Caco-2 (cell line): ENCODE results near the gene CLSTN2. TPM values are rescaled to one million over a fixed set of nuclear protein-coding genes. Genes with fewer than 3 reads are reported as not detected.

ENCODE experiments used
- BruUV-seq: library from RNA; stranded (reverse); fragments of 400-500 nt; replicated peaks from 2 replicates; lab custom pipeline; 2021; lab: Mats Ljungman, UMichigan
- CTCF ChIA-PET: fragments of 300-600 bp; sonication (Branson Sonifier 250); formaldehyde crosslinking; loops from one replicate; lab custom pipeline; 2022; ENCODE audit warnings: antibody characterized with exemption; lab: Charles Lee
- POLR2A ChIA-PET: fragments of 300-600 bp; sonication (Branson Sonifier 250); formaldehyde crosslinking; loops from one replicate; lab custom pipeline; 2022; ENCODE audit warnings: antibody characterized with exemption; lab: Charles Lee
- DNase-seq, 2 experiments: peaks; one replicate each; pipeline versions ENCODE4 v3.0.0 to v3.0.0-alpha.2; 2020 to 2022
- H3K27me3 ChIP-seq: replicated peaks from 2 replicates; pipeline ENCODE4 v1.6.0; 2011; ENCODE audit warnings: low read length; ENCODE audit not compliant: control insufficient read depth, insufficient read depth
- H3K36me3 ChIP-seq: 2 replicates; pipeline ENCODE4 v1.5.1; 2011; ENCODE audit warnings: low read length; ENCODE audit not compliant: control insufficient read depth, insufficient read depth
- H3K4me1 ChIP-seq: fragments of 250-450 bp; sonication (Bioruptor Pico); 2 replicates; pipeline ENCODE4 v1.5.1; 2020; ENCODE audit warnings: mild to moderate bottlenecking
- H3K4me3 ChIP-seq: 2 replicates; pipeline ENCODE4 v1.5.1; 2011; ENCODE audit warnings: low read depth, mild to moderate bottlenecking, control low read depth, low read length
- H3K9me3 ChIP-seq: fragments of 250-450 bp; sonication (Bioruptor Pico); 2 replicates; pipeline ENCODE4 v1.5.1; 2020; ENCODE audit warnings: mild to moderate bottlenecking, moderate library complexity
- H3K27ac Mint-ChIP-seq: one replicate; pipeline ENCODE4 v1.8.0; 2022; ENCODE audit warnings: mixed read lengths; ENCODE audit not compliant: unreplicated experiment
- H3K27me3 Mint-ChIP-seq: one replicate; pipeline ENCODE4 v1.8.0; 2022; ENCODE audit warnings: mixed read lengths; ENCODE audit not compliant: insufficient read depth, unreplicated experiment
- H3K36me3 Mint-ChIP-seq: one replicate; pipeline ENCODE4 v1.8.0; 2022; ENCODE audit warnings: mild to moderate bottlenecking, mixed read lengths; ENCODE audit not compliant: insufficient read depth, unreplicated experiment
- H3K4me1 Mint-ChIP-seq: one replicate; pipeline ENCODE4 v1.8.0; 2022; ENCODE audit warnings: low read depth, mixed read lengths; ENCODE audit not compliant: unreplicated experiment
- H3K4me3 Mint-ChIP-seq: one replicate; pipeline ENCODE4 v1.8.0; 2022; ENCODE audit warnings: mild to moderate bottlenecking, moderate library complexity, mixed read lengths; ENCODE audit not compliant: unreplicated experiment
- H3K9me3 Mint-ChIP-seq: one replicate; pipeline ENCODE4 v1.8.0; 2022; ENCODE audit warnings: mixed read lengths; ENCODE audit not compliant: unreplicated experiment
- CTCF ChIP-seq, 2 experiments: fragments of 200-600 bp in 1 of 2; IDR thresholded peaks; 1 replicate in 1 of 2; 2 replicates in 1 of 2; pipeline versions ENCODE4 v1.5.1 to v1.8.0; 2011 to 2022; ENCODE audit warnings: antibody characterized with exemption in 1 of 2, control low read depth in 1 of 2, inconsistent platforms in 1 of 2, low read depth in 1 of 2, low read length in 1 of 2, mild to moderate bottlenecking in 1 of 2, moderate library complexity in 1 of 2; ENCODE audit not compliant: insufficient read depth in 1 of 2, severe bottlenecking in 1 of 2, unreplicated experiment in 1 of 2
- intact Hi-C: fragments of 100-400 bp; cut with micrococcal nuclease; formaldehyde crosslinking; loops from one replicate; pipeline ENCODE4 v1.10.0; 2022; ENCODE audit not compliant: unreplicated experiment
- total RNA-seq: library from RNA; stranded (reverse); gene quantifications from 2 replicates; pipeline ENCODE4 v1.2.3, GENCODE V29; 2022

The CLSTN2 gene
- total RNA-seq, 1 experiment from 2014 or later = 26.1 TPM

GRCh38 chr3:140355481-140355880 lies 420.5 kb downstream of the CLSTN2 start:
- Mint-ChIP-seq H3K27ac (no peak overlapping the region), H3K36me3 (no peaks in the 10 kb centered on the region), H3K4me3 (no peak overlapping the region), H3K4me1 (no peaks in the 10 kb centered on the region), H3K9me3 (no peaks in the 10 kb centered on the region), H3K27me3 (no peaks in the 10 kb centered on the region)
- ChIA-PET POLR2A (no interaction called here), CTCF (no interaction called here)
- Histone ChIP-seq H3K4me3 (no peak overlapping the region), H3K4me1 (no peaks in the 10 kb centered on the region), H3K36me3 (no peaks in the 10 kb centered on the region), H3K27me3 (no peaks in the 10 kb centered on the region), H3K9me3 (no peaks in the 10 kb centered on the region)
- no TSS peak for BruUV-seq
- intact Hi-C loops = no loop called here
- TF ChIP-seq CTCF (IDR thresholded peaks at IDR 0.05; ENCODE audit: insufficient read depth in 1 of 2, low read depth in 1 of 2, low read length in 1 of 2, severe bottlenecking in 1 of 2, unreplicated experiment in 1 of 2) = no peak
- no peak for DNase-seq

GRCh38 chr3:140358686-140359085 lies 423.7 kb downstream of the CLSTN2 start:
- Mint-ChIP-seq H3K9me3 (no peaks in the 10 kb centered on the region), H3K4me1 (no peaks in the 10 kb centered on the region), H3K36me3 (no peaks in the 10 kb centered on the region), H3K27ac (no peak overlapping the region), H3K4me3 (no peak overlapping the region), H3K27me3 (no peaks in the 10 kb centered on the region)
- H3K9me3 ChIP-seq = no peaks in the 10 kb centered on the region
- DNase-seq = no peak
- H3K4me1 ChIP-seq = no peaks in the 10 kb centered on the region
- POLR2A ChIA-PET = no interaction called here
- intact Hi-C loops = no loop called here
- no TSS peak for BruUV-seq
- TF ChIP-seq CTCF (IDR thresholded peaks at IDR 0.05; ENCODE audit: insufficient read depth in 1 of 2, low read depth in 1 of 2, low read length in 1 of 2, severe bottlenecking in 1 of 2, unreplicated experiment in 1 of 2) = no peak
- H3K27me3 ChIP-seq = no peaks in the 10 kb centered on the region
- CTCF ChIA-PET = no interaction called here
- no peak overlapping the region for H3K4me3 ChIP-seq
- no peaks in the 10 kb centered on the region for H3K36me3 ChIP-seq

GRCh38 chr3:140359233-140359995 lies 424.4 kb downstream of the CLSTN2 start:
- no TSS peak for BruUV-seq
- CTCF ChIA-PET = no interaction called here

More at GRCh38 chr3:140359233-140359995, 424.4 kb downstream of the CLSTN2 start:
- no peaks in the 10 kb centered on the region for H3K27me3 Mint-ChIP-seq
- no peak overlapping the region for H3K27ac Mint-ChIP-seq
- POLR2A ChIA-PET = no interaction called here
- Histone ChIP-seq H3K9me3 (no peaks in the 10 kb centered on the region), H3K27me3 (no peaks in the 10 kb centered on the region), H3K4me1 (no peaks in the 10 kb centered on the region), H3K36me3 (no peaks in the 10 kb centered on the region), H3K4me3 (no peak overlapping the region)
- intact Hi-C loops = no loop called here
- H3K4me3 Mint-ChIP-seq = no peak overlapping the region
- no peaks in the 10 kb centered on the region for H3K9me3 Mint-ChIP-seq
- H3K4me1 Mint-ChIP-seq = no peaks in the 10 kb centered on the region
- no peak for DNase-seq
- TF ChIP-seq CTCF (IDR thresholded peaks at IDR 0.05; ENCODE audit: insufficient read depth in 1 of 2, low read depth in 1 of 2, low read length in 1 of 2, severe bottlenecking in 1 of 2, unreplicated experiment in 1 of 2) = no peak
- H3K36me3 Mint-ChIP-seq = no peaks in the 10 kb centered on the region
